AG09319 (cell line): ENCODE data around the gene DEFB127.
"Not testable (repeated sequence)": the region's sequence is repeated elsewhere in the genome, so short reads cannot be mapped to it uniquely, and the experiment has no call there.

ENCODE experiments used
- DNase-seq: peaks from one replicate; pipeline ENCODE4 v3.0.0-alpha.2; 2010; ENCODE audit warnings: low read depth; ENCODE audit errors: extremely low read depth
- CTCF ChIP-seq: IDR thresholded peaks from 2 replicates; pipeline ENCODE4 v1.5.1; 2011; ENCODE audit warnings: low read depth, mild to moderate bottlenecking, inconsistent platforms, low read length, moderate library complexity

The DEFB127 gene

GRCh38 chr20:157154-157553 is at the start of gene DEFB127:
Gene DEFB127, plus strand, starts transcription at chr20:157454. Its CDS starts 91 bp downstream, at chr20:157545.
- no peak for DNase-seq
- TF ChIP-seq CTCF: no peak

DNA sequence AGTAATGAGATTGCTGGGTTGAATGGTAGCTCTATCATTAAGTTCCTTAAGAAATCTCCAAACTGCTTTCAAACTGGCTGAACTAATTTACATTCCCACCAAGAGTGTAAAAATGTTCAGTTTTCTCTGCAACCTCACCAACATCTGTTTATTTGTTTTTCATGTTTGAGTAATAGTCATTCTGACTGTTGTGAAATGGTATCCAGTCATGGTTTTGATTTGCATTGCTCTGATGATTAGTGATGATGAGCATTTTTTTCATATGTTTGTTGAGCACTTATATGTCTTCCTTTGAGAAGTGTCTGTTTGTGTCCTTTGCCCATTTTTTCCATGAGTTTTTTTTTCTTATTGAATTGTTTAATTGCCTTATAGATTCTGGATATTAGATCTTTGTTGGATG is 44.9 kb upstream of the DEFB127 start:
- no peak for TF ChIP-seq CTCF
- DNase-seq: no peak

GRCh38 chr20:117518-117917 is 39.7 kb upstream of the DEFB127 start:
- no peak for TF ChIP-seq CTCF
- DNase-seq: no peak

DNA sequence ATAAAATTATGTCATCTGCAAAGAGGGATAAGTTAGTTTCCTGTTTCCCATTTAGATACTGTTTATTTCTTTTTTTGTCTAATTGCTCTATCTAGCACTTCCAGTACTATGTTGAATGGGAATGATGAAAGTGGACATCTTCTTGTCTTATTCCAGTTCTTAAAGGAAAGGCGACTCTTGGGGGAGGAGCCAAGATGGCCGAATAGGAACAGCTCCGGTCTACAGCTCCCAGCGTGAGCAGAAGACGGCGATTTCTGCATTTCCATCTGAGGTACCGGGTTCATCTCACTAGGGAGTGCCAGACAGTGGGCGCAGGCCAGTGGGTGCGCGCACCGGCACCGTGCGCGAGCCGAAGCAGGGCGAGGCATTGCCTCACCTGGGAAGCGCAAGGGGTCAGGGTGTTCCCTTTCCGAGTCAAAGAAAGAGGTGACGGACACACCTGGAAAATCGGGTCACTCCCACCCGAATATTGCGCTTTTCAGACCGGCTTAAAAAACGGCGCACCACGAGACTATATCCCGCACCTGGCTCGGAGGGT is 27.4 kb upstream of the DEFB127 start:
- not testable (repeated sequence) for DNase-seq

DNA sequence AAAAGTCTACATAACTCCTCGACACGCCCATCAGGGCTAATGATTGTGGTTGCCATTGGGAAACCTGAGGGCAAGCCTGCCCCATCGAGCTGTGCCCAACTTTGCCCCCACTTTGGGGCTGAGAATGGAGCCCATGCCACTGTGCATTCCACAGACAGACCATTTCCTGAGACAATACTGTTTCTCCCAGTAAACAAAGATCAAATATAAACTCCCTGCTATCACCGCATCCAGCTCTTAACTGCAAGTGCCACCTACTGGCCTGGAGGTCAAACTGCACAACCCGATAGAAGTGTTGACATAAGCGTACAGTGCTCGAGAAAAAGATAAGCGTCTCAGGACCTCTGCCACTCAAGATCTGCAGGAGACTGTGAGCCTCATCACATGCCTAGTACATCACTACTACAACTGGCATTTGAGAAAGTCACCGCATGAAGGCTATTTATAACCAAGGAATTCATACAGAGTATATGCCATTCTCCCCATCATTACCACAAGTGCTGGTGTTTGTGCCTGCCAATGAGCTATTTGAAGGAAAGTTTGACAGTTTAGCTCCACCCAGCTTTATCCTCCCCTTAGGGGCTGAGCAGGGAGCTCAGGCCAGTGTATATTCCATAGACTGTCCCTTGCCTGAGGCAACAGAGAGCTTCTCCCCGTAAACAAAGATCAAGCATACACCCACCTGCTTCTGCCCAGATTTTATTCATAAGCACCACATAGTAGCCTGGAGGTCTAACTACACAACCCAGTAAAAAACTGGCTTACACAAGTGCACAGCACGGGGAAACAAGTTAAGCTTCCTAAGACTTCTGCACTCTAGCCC is 19.4 kb upstream of the DEFB127 start:
- no peak for DNase-seq
- peak; percentile 6 for TF ChIP-seq CTCF

DNA sequence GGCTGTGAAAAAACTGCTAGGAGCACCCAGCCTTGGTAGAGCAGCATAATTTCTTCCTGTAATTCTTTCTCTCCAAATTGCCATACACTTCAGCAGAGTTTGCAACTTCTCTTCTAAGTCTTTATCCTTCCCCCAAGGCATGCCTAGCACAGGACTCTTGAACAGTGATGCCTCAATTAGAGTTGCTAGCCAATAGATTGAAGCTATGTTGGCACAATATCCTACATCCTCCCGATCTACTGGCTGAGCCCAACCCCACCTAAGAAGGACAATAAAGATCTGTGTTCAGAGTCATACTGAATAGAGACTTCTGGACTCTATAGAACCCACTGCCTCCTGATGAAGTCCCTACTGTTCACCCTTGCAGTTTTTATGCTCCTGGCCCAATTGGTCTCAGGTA is 15.0 kb upstream of the DEFB127 start, which contains the start of gene DEFB126:
TSS of gene DEFB126 (plus strand) at position 301 of the 400 bp plus-strand sequence. CDS start at position 340, 39 bp downstream.
- no peak for DNase-seq
- TF ChIP-seq CTCF: no peak

DNA sequence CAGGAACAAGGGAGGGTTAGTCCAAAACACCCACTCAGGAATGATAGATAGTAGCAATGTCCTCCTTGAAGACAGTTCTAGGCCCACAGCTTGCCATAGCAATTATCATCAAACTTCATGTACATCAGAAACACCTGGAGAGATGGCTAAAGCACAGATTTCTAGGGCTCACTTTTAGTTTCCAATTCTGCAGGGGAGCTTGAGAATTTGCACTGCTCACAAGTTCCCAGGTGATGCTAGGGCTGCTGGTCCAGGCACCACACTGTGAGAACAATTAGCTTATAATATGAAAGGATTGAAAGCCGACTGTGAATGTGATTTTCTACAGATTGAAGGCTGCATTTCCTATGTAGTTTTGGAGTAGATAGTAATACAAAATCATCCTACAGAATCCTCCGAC is 11.4 kb upstream of the DEFB127 start:
- no peak for TF ChIP-seq CTCF
- DNase-seq: no peak
